ENCODE results near the gene RACGAP1. TPM values are rescaled to one million over a fixed set of nuclear protein-coding genes. Genes with fewer than 3 reads are reported as not detected.

The RACGAP1 gene
- total RNA-seq, 2 experiments from 2014 or later = 3.0 to 3.3 TPM

DNA sequence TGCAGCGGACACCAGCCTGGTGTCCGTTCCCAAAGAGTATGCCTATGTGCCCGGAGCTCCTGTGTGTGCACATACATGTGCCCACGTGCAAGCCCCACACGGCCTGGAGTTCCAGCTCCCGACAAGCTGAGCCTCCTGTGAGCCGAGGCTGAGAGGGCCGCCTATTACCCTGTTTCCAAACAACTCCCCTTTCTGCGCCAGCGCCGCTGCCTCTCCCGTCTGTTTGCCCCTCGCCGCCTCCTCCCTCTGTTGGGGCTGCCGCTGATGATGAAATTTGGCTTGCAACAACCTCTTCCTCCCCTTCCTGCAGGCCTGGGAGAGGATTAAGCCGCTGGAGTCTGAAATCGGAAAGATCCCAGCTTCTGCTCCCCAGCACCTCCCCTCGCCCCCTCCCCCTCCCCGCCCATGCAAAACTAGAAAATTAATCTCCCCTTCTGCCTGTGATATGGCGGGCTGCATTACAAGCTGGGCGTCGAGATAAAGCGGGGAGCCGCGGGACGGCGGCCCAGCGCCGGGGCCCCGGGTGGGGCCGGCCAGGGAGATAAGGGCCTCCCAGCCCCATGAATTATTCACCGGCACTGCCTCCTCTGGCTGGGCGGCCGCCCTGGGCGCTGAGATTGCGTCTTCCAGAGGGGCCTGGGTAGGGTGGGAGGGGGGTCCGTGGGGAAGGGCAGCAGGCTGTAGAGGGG, 25.3 kb upstream of the RACGAP1 start:
- no peak for ATAC-seq (ENCODE audit: poor library complexity)
- Histone ChIP-seq H3K4me1 (ENCODE audit: insufficient read depth, low read length) (peaks cover 5% of the 10 kb centered on the region), H3K4me3 (ENCODE audit: low read length) (no peak overlapping the region), H3K36me3 (ENCODE audit: insufficient read depth, low read length) (no peaks in the 10 kb centered on the region), H3K9me3 (ENCODE audit: control insufficient read depth in 1 of 2, insufficient read depth in 1 of 2, low read length in 2 of 2) (peaks cover 0 to 3% of the 10 kb centered on the region in 2 experiments), H3K27ac (ENCODE audit: low read depth in 1 of 2, low read length in 2 of 2) (no peak overlapping the region), H3K27me3 (ENCODE audit: control insufficient read depth in 1 of 2, insufficient read depth in 2 of 2, low read length in 2 of 2) (peaks cover 30 to 42% of the 10 kb centered on the region in 2 experiments)
- CTCF ChIA-PET = interaction anchor here (0.6 kb wide), 1 partner anchor 751 kb away, joined by 3 read pairs; no protein-coding TSS in a partner anchor
- Mint-ChIP-seq H3K27ac (no peak overlapping the region), H3K36me3 (ENCODE audit: low read depth) (no peaks in the 10 kb centered on the region), H3K27me3 (peaks cover 68% of the 10 kb centered on the region), H3K4me1 (ENCODE audit: low read depth) (peaks cover 1% of the 10 kb centered on the region), H3K9me3 (no peaks in the 10 kb centered on the region), H3K4me3 (no peak overlapping the region)
- intact Hi-C loops (cut with DNase I, micrococcal nuclease) = no loop called here
- POLR2A ChIA-PET = no interaction called here
- peak in 1 of 14 experiments; percentile 31 for DNase-seq
- TF ChIP-seq, protein P1, sequence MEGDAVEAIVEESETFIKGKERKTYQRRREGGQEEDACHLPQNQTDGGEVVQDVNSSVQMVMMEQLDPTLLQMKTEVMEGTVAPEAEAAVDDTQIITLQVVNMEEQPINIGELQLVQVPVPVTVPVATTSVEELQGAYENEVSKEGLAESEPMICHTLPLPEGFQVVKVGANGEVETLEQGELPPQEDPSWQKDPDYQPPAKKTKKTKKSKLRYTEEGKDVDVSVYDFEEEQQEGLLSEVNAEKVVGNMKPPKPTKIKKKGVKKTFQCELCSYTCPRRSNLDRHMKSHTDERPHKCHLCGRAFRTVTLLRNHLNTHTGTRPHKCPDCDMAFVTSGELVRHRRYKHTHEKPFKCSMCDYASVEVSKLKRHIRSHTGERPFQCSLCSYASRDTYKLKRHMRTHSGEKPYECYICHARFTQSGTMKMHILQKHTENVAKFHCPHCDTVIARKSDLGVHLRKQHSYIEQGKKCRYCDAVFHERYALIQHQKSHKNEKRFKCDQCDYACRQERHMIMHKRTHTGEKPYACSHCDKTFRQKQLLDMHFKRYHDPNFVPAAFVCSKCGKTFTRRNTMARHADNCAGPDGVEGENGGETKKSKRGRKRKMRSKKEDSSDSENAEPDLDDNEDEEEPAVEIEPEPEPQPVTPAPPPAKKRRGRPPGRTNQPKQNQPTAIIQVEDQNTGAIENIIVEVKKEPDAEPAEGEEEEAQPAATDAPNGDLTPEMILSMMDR (IDR thresholded peaks at IDR 0.05) = no peak

DNA sequence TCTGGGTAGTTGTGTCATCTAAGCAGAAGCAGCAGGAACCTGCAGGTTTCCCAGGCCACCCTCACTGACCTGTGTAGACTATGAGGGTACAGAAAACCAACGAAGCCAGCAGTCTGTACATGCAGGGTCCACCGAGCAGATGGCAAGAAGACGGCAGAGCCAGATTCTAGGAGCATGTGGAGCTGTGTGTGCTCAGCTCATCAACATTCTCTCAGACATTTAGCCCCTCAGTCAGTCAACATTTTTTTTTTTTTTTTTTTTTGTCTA, 24.8 kb upstream of the RACGAP1 start:
- Mint-ChIP-seq H3K4me3 (no peak overlapping the region), H3K9me3 (no peaks in the 10 kb centered on the region), H3K4me1 (ENCODE audit: low read depth) (no peaks in the 10 kb centered on the region), H3K27ac (no peak overlapping the region), H3K36me3 (ENCODE audit: low read depth) (no peaks in the 10 kb centered on the region), H3K27me3 (peaks cover 67% of the 10 kb centered on the region)
- ATAC-seq (ENCODE audit: poor library complexity) (no peak), DNase-seq (no peak)
- CTCF ChIA-PET = no interaction called here
- no peak overlapping the region for H3K4me3 ChIP-seq (ENCODE audit: low read length)
- peaks cover 29 to 41% of the 10 kb centered on the region in 2 experiments for H3K27me3 ChIP-seq (ENCODE audit: control insufficient read depth in 1 of 2, insufficient read depth in 2 of 2, low read length in 2 of 2)
- no peaks in the 10 kb centered on the region for H3K36me3 ChIP-seq (ENCODE audit: insufficient read depth, low read length)
- TF ChIP-seq, protein P1 (IDR thresholded peaks at IDR 0.05) = no peak
- H3K4me1 ChIP-seq (ENCODE audit: insufficient read depth, low read length) = peaks cover 4% of the 10 kb centered on the region
- H3K9me3 ChIP-seq (ENCODE audit: control insufficient read depth in 1 of 2, insufficient read depth in 1 of 2, low read length in 2 of 2) = peaks cover 0 to 3% of the 10 kb centered on the region in 2 experiments
- H3K27ac ChIP-seq (ENCODE audit: low read depth in 1 of 2, low read length in 2 of 2) = no peak overlapping the region
- POLR2A ChIA-PET = no interaction called here
- intact Hi-C loops (cut with DNase I, micrococcal nuclease) = no loop called here

DNA sequence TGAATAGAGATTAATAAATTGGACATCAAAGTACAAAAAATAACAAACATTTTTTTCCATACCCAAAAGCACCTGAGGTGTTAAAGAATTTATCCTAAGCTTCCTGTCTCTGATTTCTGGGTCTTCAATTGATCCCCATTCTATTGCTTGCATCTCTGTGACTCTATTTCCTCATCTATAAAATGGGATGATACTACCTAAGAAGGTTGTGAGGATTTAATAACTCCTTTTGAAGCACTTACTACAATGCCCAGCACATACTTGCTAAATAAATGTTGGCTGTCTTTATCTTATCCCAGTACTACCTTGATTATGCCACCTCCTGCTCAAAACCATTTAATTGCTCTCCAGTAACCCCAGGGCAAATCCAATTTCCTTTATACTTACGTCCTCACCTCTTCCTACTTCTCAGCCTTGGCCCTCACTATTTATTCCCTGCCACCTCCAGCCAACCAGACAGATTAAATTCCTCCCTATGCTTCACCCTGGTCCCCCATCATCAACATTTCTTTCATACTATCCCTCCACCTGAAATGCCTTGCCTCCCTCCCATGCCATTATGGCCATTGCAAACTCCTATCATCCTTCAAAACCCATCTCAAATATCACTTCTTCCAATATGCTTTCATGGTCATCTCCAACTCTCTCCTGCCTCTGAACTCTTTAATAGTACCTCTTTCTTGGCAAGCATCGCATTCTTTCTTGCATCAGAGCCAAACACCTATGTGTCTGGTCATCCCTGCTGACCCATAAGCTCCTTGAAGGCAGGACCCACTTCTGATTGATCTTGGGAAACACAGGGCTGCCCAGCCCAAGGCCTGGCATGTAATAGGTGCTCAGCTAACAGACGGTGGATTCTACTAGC, 24.2 kb upstream of the RACGAP1 start:
- no peaks in the 10 kb centered on the region for H3K36me3 ChIP-seq (ENCODE audit: insufficient read depth, low read length)
- H3K4me3 ChIP-seq (ENCODE audit: low read length) = no peak overlapping the region
- Mint-ChIP-seq H3K27ac (no peak overlapping the region), H3K4me3 (no peak overlapping the region), H3K36me3 (ENCODE audit: low read depth) (no peaks in the 10 kb centered on the region), H3K27me3 (peaks cover 67% of the 10 kb centered on the region), H3K9me3 (no peaks in the 10 kb centered on the region), H3K4me1 (ENCODE audit: low read depth) (no peaks in the 10 kb centered on the region)
- peaks cover 4% of the 10 kb centered on the region for H3K4me1 ChIP-seq (ENCODE audit: insufficient read depth, low read length)
- H3K27ac ChIP-seq (ENCODE audit: low read depth in 1 of 2, low read length in 2 of 2) = no peak overlapping the region
- peaks cover 0 to 3% of the 10 kb centered on the region in 2 experiments for H3K9me3 ChIP-seq (ENCODE audit: control insufficient read depth in 1 of 2, insufficient read depth in 1 of 2, low read length in 2 of 2)
- TF ChIP-seq, protein P1 (IDR thresholded peaks at IDR 0.05) = no peak
- peaks cover 29 to 41% of the 10 kb centered on the region in 2 experiments for H3K27me3 ChIP-seq (ENCODE audit: control insufficient read depth in 1 of 2, insufficient read depth in 2 of 2, low read length in 2 of 2)
- ATAC-seq (ENCODE audit: poor library complexity) = no peak
- ChIA-PET POLR2A (no interaction called here), CTCF (no interaction called here)
- no peak for DNase-seq
- intact Hi-C loops (cut with DNase I, micrococcal nuclease) = no loop called here

All from CD4-positive, alpha-beta T cell (primary cell).